Body of pancreas (tissue), 4 donors: ENCODE data around the gene MYZAP.

ENCODE experiments used
- CTCF ChIP-seq, 7 experiments: fragments of 450-650 bp in 4 of 7; fragments of 200-600 bp in 3 of 7; sonication (generic) in 3 of 7; IDR thresholded peaks; one replicate each; pipeline ENCODE4 v1.5.1; 2016 to 2019; ENCODE audit warnings: antibody characterized with exemption in 7 of 7
- POLR2A ChIP-seq, 3 donors: fragments of 450-650 bp; IDR thresholded peaks; one replicate each; pipeline ENCODE4 v1.6.1; 2016; ENCODE audit warnings: antibody characterized with exemption in 3 of 3, mild to moderate bottlenecking in 2 of 3

GRCh38 chr15:57554063-57554811 is 37.5 kb upstream of the MYZAP start:
- no peak for TF ChIP-seq CTCF (IDR thresholded peaks at IDR 0.05)
- TF ChIP-seq POLR2A (IDR thresholded peaks at IDR 0.05), result no peak
